ENCODE results near the gene TOX2.

- TF ChIP-seq GATA2 (IDR thresholded peaks at IDR 0.05; ENCODE audit: low read depth, low read length) (no peak), GATA3 (IDR thresholded peaks at IDR 0.05; ENCODE audit: low read depth, low read length) (no peak)
Measured at GRCh38 chr20:43958626-43959025, 44.0 kb downstream of the TOX2 start.
